ENCODE data around the gene ZBTB46.

The ZBTB46 gene

GRCh38 chr20:63837479-63837878 is 6.4 kb upstream of the ZBTB46 start:
- no peak for DNase-seq

- DNase-seq = no peak
Measured at GRCh38 chr20:63836458-63837344, 5.6 kb upstream of the ZBTB46 start.

GRCh38 chr20:63835021-63835858 is 4.2 kb upstream of the ZBTB46 start:
- DNase-seq = peak; percentile 93

DNA sequence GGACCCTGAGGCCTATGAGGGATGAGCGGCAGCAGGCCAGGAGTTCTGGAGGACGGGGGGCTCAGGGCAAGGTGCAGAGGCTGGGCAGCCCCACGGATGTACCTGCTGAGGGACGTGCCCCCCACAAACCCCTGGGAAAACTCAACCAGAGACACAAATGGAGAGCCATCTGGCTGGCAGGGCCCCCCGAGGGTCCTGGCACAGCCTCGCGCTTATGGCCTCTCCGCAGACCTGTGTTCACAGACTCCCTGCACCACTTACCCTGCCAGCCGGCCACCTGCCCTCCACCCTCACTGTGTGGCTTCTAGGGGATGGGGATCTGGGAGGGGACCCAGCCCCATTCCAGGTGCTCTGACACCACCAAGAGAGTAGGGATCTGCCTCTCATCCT is 3.4 kb upstream of the ZBTB46 start:
- no peak for DNase-seq

DNA sequence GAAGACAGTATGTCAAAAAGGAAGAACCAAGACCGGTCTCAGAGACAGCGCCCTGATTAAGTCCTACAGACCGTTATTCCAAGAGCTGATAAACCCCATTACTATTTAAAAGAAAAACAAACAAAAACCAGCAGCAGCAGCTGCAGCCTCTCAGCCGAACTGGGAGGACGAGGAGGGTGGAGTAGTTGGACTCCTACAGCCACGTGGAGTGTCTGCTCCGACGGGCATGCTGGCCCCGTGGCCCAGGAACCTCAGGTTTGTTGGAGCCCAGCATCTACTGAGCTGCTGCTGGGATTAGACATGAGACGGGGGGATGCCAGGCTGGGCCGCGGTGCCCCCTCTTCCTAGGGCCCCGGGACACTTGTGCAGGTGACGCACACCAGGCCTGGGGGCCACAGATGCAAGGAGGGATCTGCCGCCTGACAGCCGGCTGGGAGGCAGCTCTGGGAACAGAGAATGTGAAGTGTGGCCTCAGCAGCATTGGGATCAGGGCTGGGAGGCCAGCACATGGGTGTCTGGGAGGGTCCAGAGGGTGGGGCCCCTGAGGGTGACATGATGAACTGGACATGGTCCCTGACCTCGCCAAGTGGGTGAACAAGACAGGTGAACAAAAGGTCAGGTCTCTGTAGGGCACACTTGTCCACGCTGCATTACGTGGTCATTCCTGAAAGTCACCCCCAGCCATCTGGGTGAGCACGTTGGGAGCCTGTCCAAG is 2.9 kb upstream of the ZBTB46 start:
- no peak for DNase-seq

DNA sequence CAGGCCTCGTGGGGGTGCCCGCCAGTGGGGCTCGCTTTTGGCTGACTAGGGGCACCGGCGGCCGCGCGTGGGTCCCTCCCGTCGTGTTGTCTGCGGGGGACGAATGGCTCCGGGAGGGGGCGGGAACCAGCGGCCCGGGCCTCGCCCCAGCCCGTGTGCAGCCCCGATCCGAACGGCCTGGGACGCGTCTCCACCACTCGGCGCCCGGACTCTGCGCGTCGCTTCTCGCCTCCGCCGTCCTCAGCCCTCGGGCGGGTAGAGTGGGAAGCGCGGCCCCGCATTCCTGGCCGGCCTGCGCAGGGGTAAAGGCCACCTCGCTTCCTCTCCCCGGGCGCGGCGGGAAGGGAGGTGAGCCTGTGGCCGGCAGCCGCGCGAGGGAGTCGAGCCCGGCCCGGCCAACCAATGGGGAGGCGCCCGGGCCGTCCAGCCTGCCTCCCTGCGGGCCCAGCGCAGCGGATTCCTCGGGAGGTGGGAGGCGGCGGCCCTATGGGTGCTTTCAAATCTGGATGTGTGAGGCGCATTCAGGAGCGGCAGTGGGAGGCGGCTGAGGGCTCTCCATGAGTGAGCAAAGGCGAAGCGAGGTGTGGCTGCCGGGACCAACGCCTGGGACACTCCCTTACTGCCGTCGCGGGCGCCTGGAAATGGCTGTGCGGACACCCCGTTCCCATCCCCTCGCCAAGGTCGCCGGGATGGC is 1.1 kb upstream of the ZBTB46 start:
- DNase-seq = peak; percentile 58

DNA sequence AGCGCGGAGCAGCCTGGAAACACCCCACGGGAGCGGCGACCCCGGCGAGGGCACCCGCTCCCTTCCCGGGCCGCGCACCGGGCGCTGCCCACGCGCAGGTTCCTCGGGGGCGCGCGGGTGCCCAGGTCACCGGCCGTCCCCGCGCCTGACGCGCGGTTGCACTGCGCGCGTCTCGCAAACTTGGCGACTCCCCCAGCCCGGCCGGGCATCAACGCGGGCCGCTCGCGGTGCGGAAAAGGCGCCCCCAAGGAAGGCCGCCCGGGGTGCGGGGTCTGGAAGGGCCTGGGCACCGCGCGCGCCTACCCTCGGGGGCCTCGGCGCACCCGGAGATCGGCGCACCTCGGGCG is 555 bp upstream of the ZBTB46 start:
- no peak for DNase-seq

DNA sequence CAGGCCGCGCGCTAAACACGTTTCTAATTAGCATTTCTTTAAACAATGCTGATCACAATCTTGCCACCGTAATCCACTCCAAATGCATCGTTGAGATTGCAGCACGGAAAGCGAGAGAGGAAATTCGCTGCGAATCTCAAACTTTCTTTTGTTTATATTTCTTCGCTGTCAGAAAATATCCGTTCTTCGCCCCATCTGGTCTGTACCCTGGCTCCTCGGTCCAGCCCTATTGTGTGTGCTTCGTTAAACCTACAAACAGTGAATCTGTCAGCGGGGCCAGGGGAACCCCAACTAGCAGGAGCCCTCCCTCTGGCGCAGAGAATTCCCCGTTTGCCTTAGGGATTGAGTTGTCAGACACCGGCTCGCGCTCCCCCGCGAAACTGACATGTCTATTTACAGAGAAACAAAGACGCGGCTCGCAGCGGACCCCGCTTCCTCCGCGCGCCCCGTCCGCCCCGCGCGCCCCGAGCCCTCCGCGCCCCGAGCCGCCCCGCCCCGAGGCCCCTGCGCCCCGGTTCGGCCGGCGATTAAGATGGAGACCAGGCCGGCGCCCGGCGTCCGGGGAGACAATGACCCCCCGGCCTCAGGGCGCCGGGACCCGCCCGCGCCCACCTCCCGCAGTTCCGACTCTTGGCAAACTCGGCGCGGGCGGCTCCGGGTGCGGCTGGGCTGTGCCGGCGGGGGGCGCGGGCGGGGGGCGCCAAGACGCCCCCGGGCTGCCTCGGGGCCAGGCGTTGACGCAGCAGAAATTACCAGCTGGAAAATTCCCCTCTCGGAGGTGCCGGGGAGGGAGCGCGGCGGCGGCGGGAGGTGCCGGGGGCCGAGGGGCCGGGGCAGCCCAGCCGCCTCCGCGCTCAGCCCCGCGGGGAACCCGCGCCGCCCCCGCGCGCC is 874 bp downstream of the ZBTB46 start:
- peak; percentile 58 for DNase-seq

- DNase-seq = no peak
Measured at GRCh38 chr20:63829603-63829944, 1.5 kb downstream of the ZBTB46 start.

- no peak for DNase-seq
Measured at GRCh38 chr20:63828951-63829350, 2.1 kb downstream of the ZBTB46 start.

- no peak for DNase-seq
Measured at GRCh38 chr20:63828545-63828944, 2.5 kb downstream of the ZBTB46 start.

GRCh38 chr20:63828124-63828523 is 2.9 kb downstream of the ZBTB46 start:
- no peak for DNase-seq

GRCh38 chr20:63826753-63827152 is 4.3 kb downstream of the ZBTB46 start:
- no peak for DNase-seq

- DNase-seq = no peak
Measured at GRCh38 chr20:63825331-63826118, 5.5 kb downstream of the ZBTB46 start.

DNA sequence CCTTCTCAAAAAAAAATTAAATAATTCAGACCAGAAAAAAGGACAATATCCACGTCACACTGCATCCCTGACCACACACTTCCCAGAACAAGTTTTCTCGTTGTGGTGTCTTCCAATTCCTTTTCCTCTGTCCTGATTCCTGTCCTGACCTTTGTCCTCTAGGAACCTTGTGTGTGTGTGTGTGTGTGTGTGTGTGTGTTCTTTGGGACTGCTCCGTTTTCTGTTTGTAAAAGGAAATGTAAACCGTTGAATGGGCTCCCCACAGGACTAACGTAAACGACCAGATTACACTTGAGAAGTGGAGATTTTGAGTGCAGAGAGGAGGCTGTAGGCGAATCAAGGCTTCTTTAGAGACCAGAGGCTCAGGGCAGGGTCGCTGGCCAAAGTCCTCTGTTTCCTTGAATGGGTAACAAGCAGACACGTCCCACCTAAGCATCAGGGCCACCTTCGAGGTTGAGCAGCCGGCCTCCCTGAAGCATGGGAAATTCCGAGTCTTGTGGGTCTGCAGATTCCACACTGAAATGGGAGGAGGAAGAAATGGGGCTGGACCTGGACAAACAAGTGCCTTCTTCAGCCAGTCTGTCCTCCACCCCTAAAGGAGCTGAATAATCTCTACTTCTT is 7.3 kb downstream of the ZBTB46 start:
- DNase-seq = no peak

DNA sequence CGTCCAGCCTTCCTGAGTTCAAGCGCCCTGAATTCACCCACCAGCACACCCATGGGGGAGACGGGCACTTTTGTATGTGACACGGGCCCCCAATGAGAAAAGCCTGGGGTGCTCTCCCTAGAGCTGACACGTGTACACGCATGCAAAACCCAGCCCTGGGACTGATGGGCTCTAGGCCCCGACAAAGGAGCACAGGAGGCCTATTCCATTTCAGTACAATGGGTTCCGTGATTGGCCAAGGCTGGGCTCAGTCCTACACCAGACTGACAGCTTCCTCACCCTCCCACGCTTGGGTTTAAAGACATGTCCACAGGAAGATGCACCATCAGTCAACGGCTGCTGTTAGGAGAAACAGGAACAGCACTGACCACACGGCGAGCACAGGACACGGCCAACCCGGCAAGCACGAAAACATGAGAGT is 8.8 kb downstream of the ZBTB46 start:
- no peak for DNase-seq

- DNase-seq = no peak
Measured at GRCh38 chr20:63821811-63822210, 9.3 kb downstream of the ZBTB46 start.

GRCh38 chr20:63819224-63819921 is 11.7 kb downstream of the ZBTB46 start:
- DNase-seq = no peak

DNA sequence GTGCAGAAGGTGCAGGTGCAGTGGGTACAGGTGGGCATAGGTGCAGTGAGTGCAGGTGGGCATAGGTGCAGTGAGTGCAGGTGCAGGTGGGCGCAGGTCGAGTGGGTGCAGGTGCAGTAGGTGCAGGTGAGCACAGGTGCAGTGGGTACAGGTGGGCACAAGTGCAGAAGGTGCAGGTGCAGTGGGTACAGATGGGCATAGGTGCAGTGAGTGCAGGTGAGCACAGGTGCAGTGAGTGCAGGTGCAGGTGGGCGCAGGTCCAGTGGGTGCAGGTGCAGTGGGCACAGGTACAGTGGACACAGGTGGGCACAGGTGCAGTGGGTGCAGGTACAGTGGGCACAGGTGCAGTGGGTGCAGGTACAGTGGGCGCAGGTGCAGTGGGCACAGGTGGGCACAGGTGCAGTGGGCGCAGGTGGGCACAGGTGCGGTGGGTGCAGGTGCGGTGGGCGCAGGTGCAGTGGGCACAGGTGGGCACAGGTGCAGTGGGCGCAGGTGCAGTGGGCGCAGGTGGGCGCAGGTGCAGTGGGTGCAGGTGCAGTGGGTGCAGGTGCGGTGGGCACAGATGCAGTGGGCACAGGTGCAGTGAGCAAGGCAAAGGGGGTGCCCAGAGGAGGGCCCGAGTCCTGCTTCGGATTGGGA is 15.3 kb downstream of the ZBTB46 start:
- no peak for DNase-seq

Measured in eye (tissue), 1 donor.